ENCODE measurements around the gene IP6K1. TPM values are rescaled to one million over a fixed set of nuclear protein-coding genes. Genes with fewer than 3 reads are reported as not detected.
A peak's percentile ranks its signal among the peaks of the same experiment; 100 is the strongest.

IP6K1 gene
- total RNA-seq, 1 experiment from 2014 or later, result 42.2 TPM

DNA sequence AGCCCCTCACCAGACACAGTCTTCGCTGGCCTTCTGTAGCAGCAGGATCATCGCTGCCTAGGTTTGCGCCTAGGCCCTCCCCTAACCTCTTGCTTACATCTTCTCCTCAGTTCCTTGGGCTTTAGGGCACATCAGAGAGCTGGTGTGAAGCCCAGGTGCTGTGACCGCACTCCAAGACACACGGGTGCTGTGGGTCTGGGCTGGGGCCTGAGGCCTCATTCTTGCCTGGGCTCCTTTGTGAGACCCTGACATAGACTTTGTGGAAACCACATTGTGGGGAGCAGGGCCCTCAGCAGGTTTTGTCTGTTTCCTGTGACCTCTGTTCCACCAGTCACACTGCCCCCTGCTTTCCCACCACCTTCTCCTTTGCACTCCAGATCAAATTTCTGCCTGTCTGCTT, 74.9 kb downstream of the IP6K1 start:
- H4K8ac ChIP-seq (replicated peaks; ENCODE audit: insufficient read length, low read depth, low read length), result no peak overlapping the region
- H2BK15ac ChIP-seq (ENCODE audit: low read depth, low read length), result no peak overlapping the region
- TF ChIP-seq, protein P1, sequence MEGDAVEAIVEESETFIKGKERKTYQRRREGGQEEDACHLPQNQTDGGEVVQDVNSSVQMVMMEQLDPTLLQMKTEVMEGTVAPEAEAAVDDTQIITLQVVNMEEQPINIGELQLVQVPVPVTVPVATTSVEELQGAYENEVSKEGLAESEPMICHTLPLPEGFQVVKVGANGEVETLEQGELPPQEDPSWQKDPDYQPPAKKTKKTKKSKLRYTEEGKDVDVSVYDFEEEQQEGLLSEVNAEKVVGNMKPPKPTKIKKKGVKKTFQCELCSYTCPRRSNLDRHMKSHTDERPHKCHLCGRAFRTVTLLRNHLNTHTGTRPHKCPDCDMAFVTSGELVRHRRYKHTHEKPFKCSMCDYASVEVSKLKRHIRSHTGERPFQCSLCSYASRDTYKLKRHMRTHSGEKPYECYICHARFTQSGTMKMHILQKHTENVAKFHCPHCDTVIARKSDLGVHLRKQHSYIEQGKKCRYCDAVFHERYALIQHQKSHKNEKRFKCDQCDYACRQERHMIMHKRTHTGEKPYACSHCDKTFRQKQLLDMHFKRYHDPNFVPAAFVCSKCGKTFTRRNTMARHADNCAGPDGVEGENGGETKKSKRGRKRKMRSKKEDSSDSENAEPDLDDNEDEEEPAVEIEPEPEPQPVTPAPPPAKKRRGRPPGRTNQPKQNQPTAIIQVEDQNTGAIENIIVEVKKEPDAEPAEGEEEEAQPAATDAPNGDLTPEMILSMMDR (conservative IDR thresholded peaks at IDR 0.05), result no peak
- no peak overlapping the region for H3K27ac ChIP-seq (ENCODE audit: insufficient read length, low read depth, low read length)
- no peaks in the 10 kb centered on the region for H3K79me1 ChIP-seq (ENCODE audit: insufficient read depth, low read depth, low read length, poor library complexity, severe bottlenecking)
- H3K9ac ChIP-seq (ENCODE audit: extremely low read depth, insufficient read length, low read length), result no peak overlapping the region
- H4K91ac ChIP-seq (ENCODE audit: insufficient read length, low read depth, low read length), result no peak overlapping the region
- no peak overlapping the region for H2BK5ac ChIP-seq (ENCODE audit: insufficient read length, low read length)
- no peak overlapping the region for H3K4ac ChIP-seq (ENCODE audit: low read depth, low read length)
- H3K79me2 ChIP-seq (ENCODE audit: insufficient read depth, low read length), result no peaks in the 10 kb centered on the region
- Mint-ChIP-seq H3K9me3 (no peaks in the 10 kb centered on the region), H3K36me3 (ENCODE audit: insufficient read depth in 1 of 3, low read depth in 3 of 3) (peaks cover 0 to 19% (median 14%) of the 10 kb centered on the region in 3 experiments; a peak in 4 of 7 replicates), H3K27me3 (ENCODE audit: low read depth) (no peaks in the 10 kb centered on the region; the same call in 1 of the 2 replicates), H3K4me3 (no peak overlapping the region), H3K4me1 (no peaks in the 10 kb centered on the region), H3K27ac (peak overlapping the region in 1 of 3 experiments; percentile 35; a peak in 2 of 7 replicates)
- no peak overlapping the region for H3K23ac ChIP-seq (ENCODE audit: insufficient read length, low read depth, low read length)
- no peak overlapping the region for H4K5ac ChIP-seq (ENCODE audit: insufficient read length, low read depth, low read length)
- H3K27me3 ChIP-seq (ENCODE audit: insufficient read depth, low read length), result no peaks in the 10 kb centered on the region
- no CpG with 5 or more reads among the region's 5 CpGs for WGBS (ENCODE audit: extremely low coverage, insufficient read length, low lambda C conversion rate)
- no peak overlapping the region for H2BK120ac ChIP-seq (ENCODE audit: low read depth, low read length, poor library complexity, severe bottlenecking)
- H3K56ac ChIP-seq (ENCODE audit: insufficient read length, low read depth, low read length), result no peak overlapping the region
- H3K4me2 ChIP-seq (ENCODE audit: insufficient read depth, insufficient read length, low read length), result no peak overlapping the region
- no peaks in the 10 kb centered on the region for H4K20me1 ChIP-seq (ENCODE audit: control insufficient read depth, insufficient read depth, insufficient read length)
- H3K23me2 ChIP-seq (ENCODE audit: insufficient read length, low read depth, low read length, poor library complexity, severe bottlenecking), result no peaks in the 10 kb centered on the region
- H2BK20ac ChIP-seq (ENCODE audit: low read depth, low read length, poor library complexity, severe bottlenecking), result no peak overlapping the region
- no peak overlapping the region for H2BK12ac ChIP-seq (ENCODE audit: insufficient read length, low read depth, low read length)
- H3K18ac ChIP-seq (ENCODE audit: insufficient read length, low read depth, low read length), result no peak overlapping the region
- no peak for DNase-seq
- H2AK5ac ChIP-seq (ENCODE audit: insufficient read length, low read length), result no peak overlapping the region
- H2AFZ ChIP-seq (ENCODE audit: low read length), result no peak overlapping the region
- H3K4me1 ChIP-seq (ENCODE audit: insufficient read depth, low read length), result no peaks in the 10 kb centered on the region
- H3K9me3 ChIP-seq (ENCODE audit: control insufficient read depth, low read depth, low read length), result no peaks in the 10 kb centered on the region
- no peak overlapping the region for H3K14ac ChIP-seq (ENCODE audit: insufficient read depth, low read length)
- H3T11ph ChIP-seq (ENCODE audit: low read length), result no peak overlapping the region
